Urothelium cell line (cell line): Measurements from ENCODE around the gene MGAT4A.
A peak's percentile ranks its signal among the peaks of the same experiment; 100 is the strongest.
"Not testable (repeated sequence)": the region's sequence is repeated elsewhere in the genome, so short reads cannot be mapped to it uniquely, and the experiment has no call there.

ENCODE experiments used
- DNase-seq: peaks from one replicate; pipeline ENCODE4 v3.0.0; 2011; ENCODE audit warnings: low spot score, mixed read lengths
- FAIRE-seq: peaks from 2 replicates; lab custom pipeline; 2011; peaks lifted over from hg19 to GRCh38; lab: Jason Lieb, UNC

Gene MGAT4A

DNA sequence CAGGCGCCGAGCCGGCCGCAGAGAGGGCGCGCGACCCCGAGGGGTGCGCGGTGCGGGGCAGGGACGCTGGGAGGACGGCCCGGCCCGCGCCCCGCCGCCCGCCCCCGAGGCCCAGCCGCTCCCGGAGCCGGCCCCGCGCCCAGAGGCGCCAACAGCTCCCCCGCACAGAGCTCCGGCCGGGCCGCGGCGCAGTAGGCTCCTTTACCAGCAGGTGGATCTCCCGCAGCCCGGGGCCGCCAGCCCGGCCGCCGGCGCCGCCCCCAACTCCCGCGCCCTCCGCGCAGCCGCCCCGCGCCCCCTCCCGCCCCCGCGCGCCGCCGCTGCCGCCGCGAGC, 258 bp downstream of the MGAT4A start:
- FAIRE-seq: no peak
- peak; percentile 88 for DNase-seq

DNA sequence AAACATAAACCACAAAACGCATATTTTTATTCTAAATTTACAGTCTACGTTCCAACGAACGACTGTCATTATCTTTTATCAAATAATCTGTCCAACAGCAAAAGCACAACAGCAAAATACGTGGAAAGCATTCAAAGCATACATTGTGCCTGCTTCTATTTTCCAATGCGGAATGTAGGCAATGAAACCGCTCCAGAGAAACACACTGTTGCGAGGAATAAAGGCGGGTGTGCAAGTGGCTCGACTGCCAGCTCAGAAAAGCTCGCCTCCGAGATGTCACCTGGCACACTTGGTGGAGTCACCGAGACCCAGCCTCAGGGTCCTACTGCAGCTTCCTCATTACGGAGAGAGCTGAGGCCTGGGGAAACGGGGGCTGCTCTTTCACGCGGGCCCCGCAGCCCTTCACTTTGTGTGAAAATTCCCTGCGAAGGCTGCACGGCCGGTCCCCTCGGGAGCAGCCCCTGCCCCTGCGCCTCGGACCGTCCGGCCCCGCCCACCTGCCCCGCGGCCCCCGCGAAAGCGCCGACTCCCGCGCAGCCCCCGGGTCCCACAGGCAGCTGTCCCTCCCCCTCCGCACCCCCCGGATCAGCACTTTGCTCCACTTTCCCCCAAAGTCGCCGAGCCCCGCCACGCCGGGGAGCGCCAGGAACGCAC, 752 bp downstream of the MGAT4A start:
- DNase-seq (peak; percentile 37), FAIRE-seq (no peak)

DNA sequence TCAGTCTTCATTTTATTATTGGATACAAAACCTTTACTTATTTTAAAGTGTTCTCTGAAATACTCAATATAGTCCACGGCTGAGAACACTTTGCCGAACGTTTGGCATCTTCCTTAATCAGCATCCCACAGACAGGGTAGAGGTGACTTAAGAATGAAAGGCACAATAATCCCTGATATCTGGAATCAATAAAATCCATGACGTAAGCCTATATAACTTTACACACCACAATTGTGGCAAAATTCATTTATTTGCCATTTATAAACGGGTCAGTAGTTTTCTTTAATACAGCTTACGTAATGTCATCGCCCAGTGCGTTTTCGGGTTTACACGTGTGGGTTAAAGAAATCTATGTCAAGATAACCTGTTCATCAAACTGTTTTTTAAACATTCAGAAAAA, 1.3 kb downstream of the MGAT4A start:
- FAIRE-seq (no peak), DNase-seq (no peak)

DNA sequence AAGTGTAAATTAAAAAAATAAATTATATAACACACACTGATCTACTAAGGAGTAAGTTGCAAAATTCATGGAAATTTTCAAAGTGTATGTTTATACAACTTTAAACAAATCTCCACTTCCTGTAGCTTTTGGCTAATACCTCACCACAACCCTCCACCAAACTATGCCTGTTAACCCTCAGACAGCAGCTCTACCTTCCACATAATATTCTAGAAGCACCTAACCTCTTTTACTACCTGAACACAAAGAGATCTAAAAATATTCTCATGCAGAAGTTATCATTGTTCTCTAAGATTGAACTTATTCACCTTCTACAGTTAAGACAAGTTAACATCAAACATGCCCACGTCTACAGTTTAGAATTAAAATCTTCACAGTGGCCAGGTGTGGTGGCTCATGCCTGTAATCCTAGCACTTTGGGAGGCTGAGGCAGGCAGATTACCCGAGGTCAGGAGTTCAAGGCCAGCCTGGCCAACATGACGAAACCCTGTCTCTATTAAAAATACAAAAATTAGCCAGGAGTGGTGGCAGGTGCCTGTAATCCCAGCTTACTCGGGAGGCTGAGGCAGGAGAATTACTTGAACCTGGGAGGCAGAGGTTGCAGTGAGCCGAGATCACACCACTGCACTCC, 2.7 kb downstream of the MGAT4A start:
- not testable (repeated sequence) for DNase-seq, FAIRE-seq

DNA sequence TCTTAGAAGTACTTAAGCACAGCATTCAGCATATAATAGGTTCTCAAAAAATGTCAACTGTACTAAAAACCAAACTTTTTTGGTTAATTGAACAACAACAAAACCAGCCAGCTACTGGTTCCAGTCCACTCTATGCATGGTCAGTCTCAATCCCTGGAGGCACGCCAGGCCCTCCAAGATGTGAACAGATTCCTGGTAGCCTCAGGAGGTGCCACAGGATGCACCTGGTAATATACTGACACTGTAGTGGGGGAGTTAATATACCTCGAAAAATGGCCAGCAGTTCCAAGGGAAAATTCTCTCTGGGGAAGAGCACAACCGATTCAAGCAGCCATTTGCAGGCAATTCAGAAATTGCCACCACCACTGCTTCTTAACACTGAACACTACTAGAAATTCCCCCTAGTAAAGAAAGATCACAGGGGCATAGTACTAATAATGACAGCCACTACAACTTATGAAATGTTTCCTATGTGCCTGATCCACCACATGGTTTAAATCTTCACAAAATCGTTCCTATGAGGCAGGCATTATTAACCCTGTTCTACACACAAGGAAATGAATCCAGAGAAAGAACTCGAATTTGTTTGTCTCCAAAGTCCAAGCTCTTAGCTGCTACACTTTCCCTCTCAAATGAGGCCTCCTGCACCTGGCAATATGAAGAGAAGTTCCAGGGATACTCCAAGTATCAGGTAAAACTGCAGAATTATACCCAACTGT, 3.4 kb downstream of the MGAT4A start:
- FAIRE-seq: no peak
- no peak for DNase-seq

DNA sequence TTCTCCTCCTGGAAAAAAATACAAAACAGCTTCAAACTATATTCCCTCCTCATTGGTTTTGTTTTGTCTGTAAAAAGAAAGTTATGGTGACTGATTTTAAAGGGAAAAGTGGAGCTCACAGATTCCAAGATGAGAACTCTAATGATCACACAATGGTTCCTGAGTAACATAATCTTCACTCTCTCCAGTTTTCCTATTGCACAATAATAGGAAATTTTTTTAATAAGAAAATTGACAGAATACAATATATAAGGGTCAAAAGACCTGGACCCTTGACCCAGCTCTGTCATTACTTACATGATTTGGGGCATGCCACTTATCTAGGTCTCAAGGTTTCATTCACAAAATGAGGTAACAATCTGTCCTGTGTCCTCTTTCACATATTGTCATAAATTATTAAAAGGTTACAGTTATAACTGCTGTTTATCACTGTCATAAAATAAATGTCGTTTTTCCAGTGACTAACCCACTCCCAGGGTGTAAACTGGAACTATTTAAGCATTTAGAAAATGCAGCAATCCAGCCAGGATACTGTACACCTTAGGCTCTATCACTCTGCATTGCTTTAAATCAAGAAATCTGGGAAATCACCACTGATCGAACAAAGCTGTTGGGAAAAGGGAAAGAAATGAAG, 4.1 kb downstream of the MGAT4A start:
- DNase-seq: no peak
- no peak for FAIRE-seq

DNA sequence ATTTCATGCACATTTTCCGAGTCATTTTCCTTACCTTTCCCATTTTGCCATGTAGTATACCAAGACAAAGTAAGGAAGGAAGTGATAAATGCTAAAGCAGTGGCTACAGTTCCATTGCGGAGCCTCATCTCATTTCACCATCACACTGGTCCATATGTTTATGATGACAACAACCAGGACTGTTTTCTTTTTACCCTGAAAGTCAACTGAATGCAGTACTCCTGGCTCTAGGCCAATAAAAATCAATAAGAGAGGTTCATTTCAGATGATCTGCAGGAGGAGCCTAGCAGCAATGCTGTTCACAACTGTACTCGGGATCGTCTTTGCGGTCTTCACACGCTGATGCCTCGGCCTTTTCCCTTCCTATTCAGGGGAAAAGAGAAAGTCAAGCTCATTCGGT, 4.7 kb downstream of the MGAT4A start:
- no peak for FAIRE-seq
- DNase-seq: no peak

DNA sequence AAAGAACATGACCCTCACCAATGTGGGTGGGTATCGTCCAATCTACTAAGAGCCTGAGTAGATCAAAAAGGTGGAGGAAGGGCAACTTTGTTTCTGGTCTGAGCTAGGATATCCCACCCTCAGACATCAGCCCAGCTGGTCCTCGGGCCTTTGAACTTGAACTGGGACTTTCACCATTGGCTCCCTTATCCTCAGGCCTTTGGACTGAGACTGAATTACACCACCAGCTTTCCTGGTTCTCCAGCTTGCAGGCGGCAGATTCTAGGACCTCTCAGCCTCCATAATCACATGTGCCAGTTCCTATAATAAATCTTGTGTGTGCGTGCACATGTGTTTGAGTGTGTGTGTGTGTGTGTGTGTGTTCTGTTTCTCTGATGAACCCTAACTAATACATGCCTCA, 10.6 kb downstream of the MGAT4A start:
- FAIRE-seq (no peak), DNase-seq (no peak)

DNA sequence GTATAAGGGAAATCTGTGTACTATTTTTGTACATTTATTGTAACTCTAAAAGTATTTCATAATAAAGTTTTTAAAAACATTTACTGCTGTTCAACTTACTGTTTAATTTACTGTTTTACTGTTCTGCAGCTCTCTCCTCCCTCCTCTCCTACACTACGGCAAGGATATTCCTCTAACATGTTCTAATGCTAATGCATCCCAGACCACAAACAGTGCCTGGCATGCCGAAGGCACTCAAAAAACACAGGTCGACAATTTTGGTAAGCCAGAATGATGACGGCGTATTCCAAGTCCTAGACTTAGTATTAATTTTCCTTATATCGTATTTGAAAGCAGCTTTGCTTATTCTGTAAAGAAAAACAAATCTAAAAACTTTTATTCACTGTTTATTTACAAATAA, 13.3 kb downstream of the MGAT4A start:
- DNase-seq (no peak), FAIRE-seq (no peak)

DNA sequence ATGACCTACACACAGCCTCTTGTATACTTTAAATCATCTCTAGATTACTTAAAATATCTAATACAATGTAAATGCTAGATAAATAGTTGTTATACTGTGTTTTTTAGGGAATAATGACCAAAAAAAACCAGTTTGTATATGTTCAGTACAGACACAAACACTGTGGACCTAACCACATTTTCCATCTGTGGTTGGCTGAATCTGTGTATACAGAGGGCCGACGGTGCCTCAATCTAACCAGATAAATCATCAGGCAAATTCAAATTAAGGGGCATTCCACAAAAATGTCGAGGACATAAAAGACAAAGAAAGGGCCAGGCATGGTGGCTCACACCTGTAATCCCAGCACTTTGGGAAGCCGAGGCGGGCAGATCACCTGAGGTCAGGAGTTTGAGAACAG, 14.1 kb downstream of the MGAT4A start:
- no peak for FAIRE-seq

DNA sequence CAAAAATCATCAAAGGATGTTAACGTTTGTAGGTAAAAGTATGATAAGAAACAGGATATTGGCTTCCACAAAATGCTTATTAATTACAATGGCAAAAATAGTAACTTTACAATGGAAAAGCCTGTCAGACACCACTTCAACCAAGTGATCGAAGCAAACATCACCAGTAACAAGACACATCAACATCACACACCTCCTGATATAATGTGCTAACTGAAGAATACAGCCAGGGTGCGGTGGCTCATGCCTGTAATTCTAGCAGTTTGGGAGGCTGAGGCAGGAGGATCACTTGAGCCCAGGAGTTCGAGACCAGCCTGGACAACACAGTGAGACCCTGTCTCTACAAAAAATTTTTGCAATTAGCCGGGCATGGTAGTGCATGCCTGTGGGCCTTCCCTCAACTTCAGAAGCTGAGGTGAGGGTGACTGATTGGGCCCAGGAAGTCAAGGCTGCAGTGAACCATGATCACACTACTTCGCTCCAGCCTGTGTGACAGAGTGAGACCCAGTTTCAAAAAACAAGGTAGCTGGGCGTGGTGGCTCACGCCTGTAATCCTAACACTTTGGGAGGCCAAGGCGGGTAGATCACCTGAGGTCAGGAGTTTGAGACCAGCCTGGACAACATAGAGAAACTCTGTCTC, 15.0 kb downstream of the MGAT4A start:
- no peak for DNase-seq
- FAIRE-seq: no peak

More for the DNA sequence above, 14.1 kb downstream of the MGAT4A start:
- no peak for DNase-seq

DNA sequence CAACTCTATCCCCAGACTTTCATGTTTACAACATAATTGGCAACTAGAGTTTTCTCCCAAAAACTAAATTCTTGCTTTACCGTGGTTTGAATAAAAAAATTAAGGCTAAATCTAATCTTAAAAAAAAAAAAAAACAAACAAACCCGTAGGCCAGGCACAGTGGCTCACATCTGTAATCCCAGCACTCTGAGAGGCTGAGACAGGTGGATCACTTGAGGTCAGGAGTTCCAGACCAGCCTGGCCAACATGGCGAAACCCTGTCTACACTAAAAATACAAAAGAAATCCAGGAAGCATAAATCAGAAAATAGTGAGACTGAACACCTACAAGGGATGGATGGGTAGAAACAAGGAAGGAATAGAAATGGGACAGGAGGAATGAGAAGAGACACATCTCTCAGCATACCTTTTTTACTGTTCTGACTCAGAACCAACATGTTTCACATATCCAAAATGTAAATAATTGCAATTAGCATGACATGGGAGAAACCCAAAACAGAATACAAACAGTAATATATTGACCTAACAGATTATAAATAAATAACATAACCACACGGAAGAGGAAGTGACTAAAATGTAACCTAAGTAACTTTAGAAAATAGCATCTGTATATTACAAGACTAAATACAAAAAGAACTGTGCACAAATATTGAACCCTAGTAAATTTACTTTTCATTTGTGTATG, 17.5 kb downstream of the MGAT4A start:
- no peak for DNase-seq
- FAIRE-seq: no peak

DNA sequence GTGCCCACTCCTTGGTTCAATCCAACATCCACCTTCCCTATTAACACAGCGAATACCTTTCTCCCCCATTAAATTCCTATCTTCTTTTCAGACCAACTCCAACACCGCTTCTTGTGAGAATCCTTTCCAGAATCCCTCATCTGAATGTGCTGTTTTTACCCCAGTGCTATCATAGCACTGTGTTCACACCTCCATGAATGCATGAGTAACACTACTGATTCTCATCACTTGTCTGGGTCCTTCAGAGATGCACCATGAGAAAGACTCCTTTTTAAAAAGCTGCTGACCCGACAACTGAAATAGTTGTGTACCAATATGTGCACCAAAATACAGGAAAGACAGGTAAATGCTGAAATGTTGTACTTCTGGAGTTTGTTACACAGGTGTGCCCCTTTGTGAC, 18.8 kb downstream of the MGAT4A start:
- FAIRE-seq (no peak), DNase-seq (no peak)

DNA sequence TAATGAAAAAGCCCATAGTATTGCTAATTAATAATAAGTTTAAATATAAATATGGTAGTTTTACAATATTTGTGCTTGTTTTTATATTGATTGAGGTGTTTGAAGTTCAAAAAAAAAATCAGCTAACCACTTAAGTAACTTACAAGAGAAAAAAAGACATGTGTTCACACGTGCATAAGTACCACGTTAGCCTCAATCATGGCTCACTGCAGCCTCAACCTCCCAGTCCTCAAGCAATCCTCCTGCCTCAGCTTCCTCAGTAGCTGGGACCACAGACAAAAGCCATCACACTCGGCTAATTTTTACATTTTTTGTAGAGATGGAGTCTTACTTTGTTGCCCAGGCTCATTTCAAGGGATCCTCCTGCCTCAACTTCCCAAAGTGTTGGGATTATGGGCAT, 19.4 kb downstream of the MGAT4A start:
- no peak for DNase-seq
- FAIRE-seq: no peak

DNA sequence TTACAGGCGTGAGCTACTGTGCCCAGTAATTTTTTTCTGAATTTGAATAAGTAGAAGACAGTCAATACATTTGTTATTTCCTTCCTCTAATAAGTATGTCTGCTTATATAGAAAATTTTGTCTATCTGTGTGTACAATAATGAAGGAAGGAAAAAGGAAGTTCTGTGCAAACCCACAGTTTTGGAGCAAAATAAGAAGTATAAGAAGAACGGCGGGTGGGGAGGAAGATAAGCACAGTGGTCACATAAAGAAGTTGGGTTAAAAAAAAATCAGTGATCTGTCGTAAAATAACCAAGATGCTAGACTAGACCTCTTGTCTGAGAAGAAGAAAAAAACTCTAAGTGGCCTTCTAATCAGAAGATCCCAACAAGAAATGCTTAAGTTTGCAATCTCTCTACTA, 20.2 kb downstream of the MGAT4A start:
- DNase-seq: no peak

DNA sequence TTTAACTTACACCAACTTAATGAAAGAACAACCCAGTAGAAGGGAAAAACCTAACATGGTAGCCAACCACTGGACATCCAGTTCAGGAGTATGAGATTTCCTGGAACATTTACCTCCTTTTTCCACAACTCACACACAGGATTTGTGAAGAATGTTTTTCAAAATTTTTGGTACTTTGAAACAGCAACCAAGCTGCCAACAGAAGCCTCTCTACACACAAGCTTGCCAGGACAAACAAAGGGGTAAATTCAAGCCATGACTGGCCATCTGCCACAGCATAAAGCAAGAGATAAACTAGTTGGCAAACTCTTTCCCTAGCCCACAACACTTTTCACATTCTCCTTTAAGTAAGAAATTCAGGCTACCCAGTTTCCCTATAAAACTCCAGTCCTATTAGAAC, 21.4 kb downstream of the MGAT4A start:
- FAIRE-seq (no peak), DNase-seq (no peak)

More for the DNA sequence above, 20.2 kb downstream of the MGAT4A start:
- no peak for FAIRE-seq

DNA sequence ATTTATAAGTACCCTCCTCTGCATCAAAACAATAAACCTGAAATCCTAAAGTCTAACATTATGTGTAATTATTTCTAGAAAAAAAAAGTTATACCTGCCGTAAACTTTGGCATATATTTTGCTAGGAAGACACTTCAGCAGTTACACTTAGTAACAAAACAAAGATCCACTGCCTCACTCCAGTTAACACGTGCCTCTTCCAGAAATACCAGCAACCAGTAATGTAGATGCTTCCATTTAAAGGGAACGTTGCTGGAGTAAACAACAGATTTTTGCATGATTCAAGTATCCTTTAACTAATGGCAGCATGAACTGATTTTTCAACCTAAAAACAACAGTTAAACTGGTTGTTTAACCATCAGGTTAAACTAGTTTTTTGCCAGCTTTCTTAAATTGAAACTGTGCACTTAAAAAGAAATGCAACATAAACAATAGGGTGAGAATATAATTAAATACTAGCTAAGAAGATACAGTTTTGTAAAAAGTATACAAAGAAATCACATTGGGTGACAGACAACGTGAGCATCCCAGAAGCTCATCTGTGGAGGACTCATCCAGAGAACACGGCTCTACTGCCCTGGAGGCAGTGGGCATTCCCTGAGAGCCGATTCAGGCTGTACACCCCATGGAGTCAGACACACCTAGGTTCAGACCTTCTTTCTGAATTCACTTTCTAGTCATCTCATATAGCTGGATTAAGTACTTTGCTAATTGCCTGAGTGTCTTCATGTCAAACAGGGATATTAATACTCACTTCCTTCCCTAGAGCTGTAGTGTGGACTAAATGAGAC, 22.3 kb downstream of the MGAT4A start:
- DNase-seq (no peak), FAIRE-seq (no peak)

DNA sequence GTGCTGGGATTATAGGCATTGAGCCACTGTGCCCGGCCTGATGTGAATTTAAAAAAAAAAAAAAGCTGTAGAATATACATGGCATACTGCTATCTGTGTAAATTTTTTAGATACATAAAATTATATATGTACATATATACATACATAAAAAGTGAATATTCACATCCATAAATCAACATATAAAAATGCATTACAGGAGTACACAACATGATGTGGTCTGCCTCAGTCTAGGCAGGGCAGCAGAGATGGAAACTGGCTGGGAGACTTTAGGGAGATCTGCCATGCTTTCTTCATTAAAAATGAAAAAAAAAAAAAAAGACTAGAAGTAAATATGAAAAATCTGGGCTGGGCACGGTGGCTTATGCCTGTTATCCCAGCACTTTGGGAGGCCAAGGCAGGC, 24.3 kb downstream of the MGAT4A start:
- FAIRE-seq (no peak), DNase-seq (no peak)

DNA sequence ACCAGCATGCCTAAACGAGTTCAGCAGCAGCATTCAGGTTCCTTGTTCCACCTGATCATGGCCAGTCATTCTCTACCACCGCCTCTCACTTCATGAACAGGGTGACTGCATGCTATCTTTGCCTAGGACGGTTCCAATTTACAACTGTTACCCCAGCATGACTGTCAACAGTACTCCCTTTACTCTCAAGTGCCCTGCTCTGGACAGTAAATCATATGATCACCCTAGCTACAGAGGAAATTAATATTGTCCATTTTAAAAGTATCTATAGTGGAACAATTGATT, 25.7 kb downstream of the MGAT4A start:
- DNase-seq: no peak
- FAIRE-seq: no peak
